ENCODE measurements around the gene CNBP.

CNBP gene

GRCh38 chr3:129118745-129119144 lies 65.0 kb downstream of the CNBP start:
- Histone ChIP-seq H3K4me3 (no peak overlapping the region), H3K9me3 (no peaks in the 10 kb centered on the region), H3K36me3 (replicated peaks) (no peaks in the 10 kb centered on the region), H3K4me1 (peaks cover 2% of the 10 kb centered on the region; the same call in 1 of the 2 replicates), H3K27me3 (ENCODE audit: low read depth) (no peaks in the 10 kb centered on the region)
- no peak for DNase-seq (ENCODE audit: low spot score in 2 of 2)
- in situ Hi-C loops (cut with MboI; ENCODE audit: low sequenced_read_pairs), result no loop called here
